Prostate gland (tissue), 2 donors: ENCODE data around the gene TMEM242. TPM values are rescaled to one million over a fixed set of nuclear protein-coding genes. Genes with fewer than 3 reads are reported as not detected.

Source experiments
- DNase-seq: peaks from one replicate; pipeline ENCODE4 v3.0.0-alpha.2; 2019; ENCODE audit warnings: low spot score
- H3K27ac ChIP-seq, 2 donors: fragments of 200-600 bp; sonication (generic); 2 replicates each; pipeline ENCODE4 v1.5.1; 2017 to 2019
- H3K27me3 ChIP-seq: fragments of 200-600 bp; sonication (generic); replicated peaks from 2 replicates; pipeline ENCODE4 v1.5.1; 2019; ENCODE audit not compliant: insufficient read depth
- H3K36me3 ChIP-seq, 2 donors: fragments of 200-600 bp; sonication (generic); 1 replicate in 1 of 2; 2 replicates in 1 of 2; pipeline versions ENCODE4 v1.5.1 to v1.8.1; 2017 to 2019
- H3K4me1 ChIP-seq: fragments of 200-600 bp; sonication (generic); replicated peaks from 2 replicates; pipeline ENCODE4 v1.5.1; 2019
- H3K4me3 ChIP-seq, 2 donors: fragments of 200-600 bp; sonication (generic); 2 replicates each; pipeline ENCODE4 v1.5.1; 2017 to 2019
- H3K9me3 ChIP-seq: fragments of 200-600 bp; sonication (generic); 2 replicates; pipeline ENCODE4 v1.5.1; 2017
- POLR2A ChIP-seq: fragments of 450-650 bp; IDR thresholded peaks from one replicate; pipeline ENCODE4 v1.6.1; 2016; ENCODE audit warnings: antibody characterized with exemption, mild to moderate bottlenecking
- POLR2AphosphoS5 ChIP-seq: sonication (generic); formaldehyde crosslinking; IDR thresholded peaks from one replicate; pipeline ENCODE4 v1.6.1; 2017; ENCODE audit warnings: antibody characterized with exemption
- WGBS: methylation state at CpG from one replicate; pipeline ENCODE4 v1.1.5; 2018; 5-methylcytosine and 5-hydroxymethylcytosine counted together
- intact Hi-C: fragments of 100-400 bp; cut with DNase I; formaldehyde crosslinking; loops from one replicate; pipeline ENCODE4 v1.14.2; 2022
- total RNA-seq, 2 donors: library from RNA; depleted of rRNA; stranded (reverse); fragments of >200 nt; gene quantifications; one replicate each; pipeline ENCODE4 v1.1.0, GENCODE V29; 2016
- TF ChIP-seq, protein P1 (sequence below), 4 experiments: fragments of 200-600 bp in 2 of 4; fragments of 450-650 bp in 2 of 4; sonication (generic) in 2 of 4; IDR thresholded peaks; 1 replicate in 3 of 4; 2 replicates in 1 of 4; pipeline ENCODE4 v1.5.1; 2016 to 2019; ENCODE audit warnings: antibody characterized with exemption in 4 of 4, mild to moderate bottlenecking in 2 of 4, moderate library complexity in 2 of 4

TMEM242 gene
- total RNA-seq, 2 donors from 2014 or later, result 6.4 to 8.5 TPM

DNA sequence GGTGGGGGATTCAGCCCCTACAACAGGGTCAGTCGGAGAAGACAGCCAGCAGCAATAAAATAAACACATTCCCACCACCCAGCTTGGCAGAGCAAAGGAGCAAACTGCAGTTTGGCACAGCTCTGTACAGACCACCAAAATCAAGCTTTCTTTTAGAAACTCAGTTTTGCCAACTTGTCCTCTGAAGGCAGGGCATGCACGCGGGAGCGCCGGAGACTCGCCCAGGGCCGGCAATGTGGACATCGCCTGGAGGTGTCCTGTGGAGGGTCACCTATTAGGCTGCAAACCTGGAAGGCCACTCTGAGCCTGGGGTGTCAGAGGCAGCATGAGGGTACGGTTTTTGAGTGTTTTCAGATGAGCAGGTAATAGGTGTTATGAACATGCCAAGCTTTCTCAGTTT lies 34.7 kb downstream of the TMEM242 start:
- Histone ChIP-seq H3K4me1 (no peaks in the 10 kb centered on the region), H3K36me3 (no peaks in the 10 kb centered on the region), H3K27me3 (no peaks in the 10 kb centered on the region), H3K4me3 (no peak overlapping the region), H3K27ac (no peak overlapping the region), H3K9me3 (no peaks in the 10 kb centered on the region)
- intact Hi-C loops, result no loop called here
- TF ChIP-seq POLR2A (no peak), POLR2AphosphoS5 (no peak)
- TF ChIP-seq, protein P1, sequence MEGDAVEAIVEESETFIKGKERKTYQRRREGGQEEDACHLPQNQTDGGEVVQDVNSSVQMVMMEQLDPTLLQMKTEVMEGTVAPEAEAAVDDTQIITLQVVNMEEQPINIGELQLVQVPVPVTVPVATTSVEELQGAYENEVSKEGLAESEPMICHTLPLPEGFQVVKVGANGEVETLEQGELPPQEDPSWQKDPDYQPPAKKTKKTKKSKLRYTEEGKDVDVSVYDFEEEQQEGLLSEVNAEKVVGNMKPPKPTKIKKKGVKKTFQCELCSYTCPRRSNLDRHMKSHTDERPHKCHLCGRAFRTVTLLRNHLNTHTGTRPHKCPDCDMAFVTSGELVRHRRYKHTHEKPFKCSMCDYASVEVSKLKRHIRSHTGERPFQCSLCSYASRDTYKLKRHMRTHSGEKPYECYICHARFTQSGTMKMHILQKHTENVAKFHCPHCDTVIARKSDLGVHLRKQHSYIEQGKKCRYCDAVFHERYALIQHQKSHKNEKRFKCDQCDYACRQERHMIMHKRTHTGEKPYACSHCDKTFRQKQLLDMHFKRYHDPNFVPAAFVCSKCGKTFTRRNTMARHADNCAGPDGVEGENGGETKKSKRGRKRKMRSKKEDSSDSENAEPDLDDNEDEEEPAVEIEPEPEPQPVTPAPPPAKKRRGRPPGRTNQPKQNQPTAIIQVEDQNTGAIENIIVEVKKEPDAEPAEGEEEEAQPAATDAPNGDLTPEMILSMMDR (IDR thresholded peaks at IDR 0.05), result no peak
- no peak for DNase-seq
- WGBS, result 95% methylated on average over 9 of the region's 9 CpGs

- Histone ChIP-seq H3K27me3 (no peaks in the 10 kb centered on the region), H3K4me3 (no peak overlapping the region), H3K4me1 (no peaks in the 10 kb centered on the region), H3K27ac (no peak overlapping the region), H3K36me3 (no peaks in the 10 kb centered on the region), H3K9me3 (no peaks in the 10 kb centered on the region)
- intact Hi-C loops, result no loop called here
- 95% methylated on average over 7 of the region's 7 CpGs for WGBS
- DNase-seq, result no peak
- TF ChIP-seq POLR2A (no peak), POLR2AphosphoS5 (no peak)
- TF ChIP-seq, protein P1 (IDR thresholded peaks at IDR 0.05), result no peak
Measured at GRCh38 chr6:157287923-157288322, 35.4 kb downstream of the TMEM242 start.

- TF ChIP-seq POLR2AphosphoS5 (no peak), POLR2A (no peak)
- TF ChIP-seq, protein P1 (IDR thresholded peaks at IDR 0.05), result no peak
- H3K4me1 ChIP-seq, result no peaks in the 10 kb centered on the region
Measured at GRCh38 chr6:157287247-157287850, 36.0 kb downstream of the TMEM242 start.

DNA sequence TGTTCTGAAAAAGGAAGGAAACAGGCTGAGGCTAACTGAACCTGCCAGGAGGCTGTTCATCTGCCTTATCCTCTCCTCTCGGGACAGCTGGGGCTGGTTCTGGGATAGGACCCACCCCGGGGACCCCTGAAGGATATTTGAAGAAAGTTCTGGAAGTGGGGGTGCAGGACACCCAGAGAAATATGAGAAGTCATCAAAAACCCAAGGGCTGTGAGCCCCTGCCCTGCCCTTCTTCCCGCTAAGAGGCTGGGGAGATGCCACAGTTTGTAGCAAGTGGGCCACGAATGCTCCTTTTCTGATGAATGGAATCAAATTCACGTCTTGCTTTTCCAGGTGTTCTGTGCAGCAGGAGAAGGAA lies 37.9 kb downstream of the TMEM242 start:
- Histone ChIP-seq H3K4me3 (no peak overlapping the region), H3K4me1 (no peaks in the 10 kb centered on the region), H3K36me3 (no peaks in the 10 kb centered on the region), H3K9me3 (no peaks in the 10 kb centered on the region), H3K27me3 (no peaks in the 10 kb centered on the region), H3K27ac (no peak overlapping the region)
- no peak for DNase-seq
- 86% methylated on average over 5 of the region's 5 CpGs for WGBS
- TF ChIP-seq, protein P1 (IDR thresholded peaks at IDR 0.05), result no peak
- TF ChIP-seq POLR2AphosphoS5, result no peak
- no peak for TF ChIP-seq POLR2A
- intact Hi-C loops, result no loop called here

More at GRCh38 chr6:157287247-157287850, 36.0 kb downstream of the TMEM242 start:
- Histone ChIP-seq H3K27me3 (no peaks in the 10 kb centered on the region), H3K4me3 (no peak overlapping the region), H3K27ac (no peak overlapping the region), H3K36me3 (no peaks in the 10 kb centered on the region), H3K9me3 (no peaks in the 10 kb centered on the region)
- DNase-seq, result no peak
- intact Hi-C loops, result no loop called here
- 83% methylated on average over 10 of the region's 10 CpGs for WGBS

DNA sequence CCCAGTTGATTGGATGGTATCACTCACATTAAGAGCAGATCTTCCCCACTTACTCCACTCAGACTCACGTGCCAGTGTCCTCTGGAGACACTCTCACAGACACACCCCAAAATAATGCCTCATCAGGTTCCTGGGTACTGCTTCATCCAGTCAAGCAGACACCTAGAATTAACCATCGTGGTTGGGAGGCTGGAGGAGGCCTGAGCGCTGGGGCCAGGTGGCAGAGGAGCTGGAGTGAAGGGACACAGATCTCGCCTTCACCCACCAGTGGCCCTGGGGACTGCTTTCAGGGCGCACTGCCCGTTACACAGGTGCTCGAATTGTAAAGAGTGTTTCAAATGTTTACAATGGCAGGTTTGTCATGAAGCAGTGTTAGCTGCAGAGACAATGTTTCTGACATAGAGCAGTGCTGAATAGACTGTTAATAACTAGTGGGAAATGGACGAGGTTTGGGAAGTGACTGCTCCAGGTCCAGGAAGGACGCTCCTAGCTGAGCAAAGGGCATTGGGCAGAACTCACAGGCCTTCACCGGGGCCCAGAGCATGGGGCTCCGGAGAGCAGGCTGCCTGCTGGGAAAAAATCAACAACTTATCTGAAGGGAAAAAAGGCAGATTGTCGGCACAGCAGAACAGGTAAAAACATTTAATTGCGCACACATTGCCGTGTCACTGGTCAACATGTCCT lies 38.4 kb downstream of the TMEM242 start:
- no peaks in the 10 kb centered on the region for H3K4me1 ChIP-seq
- H3K9me3 ChIP-seq, result no peaks in the 10 kb centered on the region
- DNase-seq, result no peak
- H3K4me3 ChIP-seq, result no peak overlapping the region
- intact Hi-C loops, result no loop called here
- H3K27ac ChIP-seq, result no peak overlapping the region
- no peaks in the 10 kb centered on the region for H3K36me3 ChIP-seq
- TF ChIP-seq POLR2AphosphoS5 (no peak), POLR2A (no peak)
- TF ChIP-seq, protein P1 (IDR thresholded peaks at IDR 0.05), result no peak
- WGBS, result 83% methylated on average over 14 of the region's 14 CpGs
- H3K27me3 ChIP-seq, result no peaks in the 10 kb centered on the region
